GM23338 (cell line): ENCODE measurements around the gene CTAGE9.

Experiments
- CTCF ChIP-seq, 2 experiments: fragments of 200-600 bp in 1 of 2; sonication (generic) in 1 of 2; conservative IDR thresholded peaks; 2 replicates each; pipeline versions ENCODE4 v1.5.1 to v1.6.1; 2016 to 2017; ENCODE audit warnings: antibody characterized with exemption in 2 of 2, low read depth in 2 of 2, mild to moderate bottlenecking in 2 of 2, moderate library complexity in 1 of 2
- EZH2 ChIP-seq: fragments of 200-600 bp; sonication (generic); IDR thresholded peaks from one replicate; pipeline ENCODE4 v1.8.0; 2017; ENCODE audit warnings: antibody characterized with exemption, mild to moderate bottlenecking, low read depth; ENCODE audit not compliant: unreplicated experiment
- EZH2phosphoT487 ChIP-seq: fragments of 200-600 bp; sonication (generic); IDR thresholded peaks from one replicate; pipeline ENCODE4 v1.8.1; 2018; ENCODE audit warnings: antibody characterized with exemption; ENCODE audit not compliant: unreplicated experiment
- POLR2AphosphoS5 ChIP-seq: IDR thresholded peaks from 2 replicates; pipeline ENCODE4 v1.6.1; 2016; ENCODE audit warnings: antibody characterized with exemption, low read depth

GRCh38 chr6:131696956-131697355, 13.9 kb downstream of the CTAGE9 start:
- TF ChIP-seq EZH2 (no peak), EZH2phosphoT487 (no peak), POLR2AphosphoS5 (no peak), CTCF (conservative IDR thresholded peaks at IDR 0.05; ENCODE audit: low read depth in 2 of 2) (no peak)
